WTC11 (cell line): ENCODE results near the gene PTGS1. TPM values are rescaled to one million over a fixed set of nuclear protein-coding genes. Genes with fewer than 3 reads are reported as not detected.

ENCODE experiments used
- ATAC-seq: fragments of 200-7000 bp; cut with Tn5 transposase; 2 replicates; pipeline ENCODE4 v1.10.0; 2021; ENCODE audit warnings: mild to moderate bottlenecking, moderate library complexity
- CTCF ChIA-PET: fragments of 300-600 bp; sonication (Branson Sonifier 250); formaldehyde crosslinking; loops from one replicate; lab custom pipeline; 2021; ENCODE audit warnings: antibody characterized with exemption; lab: Charles Lee
- POLR2A ChIA-PET: fragments of 350-600 bp; sonication (Branson Sonifier 250); formaldehyde crosslinking; loops from one replicate; lab custom pipeline; 2021; ENCODE audit warnings: antibody characterized with exemption; lab: Charles Lee
- DNase-seq: peaks from one replicate; pipeline ENCODE4 v3.0.0; 2021; ENCODE audit warnings: low spot score
- H3K27ac Mint-ChIP-seq: 2 replicates; pipeline ENCODE4 v1.8.0; 2021; ENCODE audit warnings: mixed read lengths
- H3K27me3 Mint-ChIP-seq: 2 replicates; pipeline ENCODE4 v1.8.0; 2021; ENCODE audit warnings: low read depth, mild to moderate bottlenecking, moderate library complexity, mixed read lengths
- H3K36me3 Mint-ChIP-seq: 2 replicates; pipeline ENCODE4 v1.8.0; 2021; ENCODE audit warnings: mixed read lengths
- H3K4me1 Mint-ChIP-seq: 2 replicates; pipeline ENCODE4 v1.8.0; 2022; ENCODE audit warnings: mixed read lengths
- H3K4me3 Mint-ChIP-seq: 2 replicates; pipeline ENCODE4 v1.8.0; 2021; ENCODE audit warnings: mild to moderate bottlenecking, moderate library complexity, mixed read lengths
- H3K9me3 Mint-ChIP-seq: 2 replicates; pipeline ENCODE4 v1.8.0; 2021; ENCODE audit warnings: mixed read lengths
- ATF6 ChIP-seq: sonication (generic); formaldehyde crosslinking; IDR thresholded peaks from 2 replicates; pipeline ENCODE4 v1.8.1; 2023; ENCODE audit warnings: mild to moderate bottlenecking, missing genetic modification reagents
- CDX4 ChIP-seq: fragments of 250-450 bp; sonication (Bioruptor Pico); IDR thresholded peaks from 2 replicates; pipeline ENCODE4 v1.9.0; 2021; ENCODE audit warnings: moderate library complexity, mild to moderate bottlenecking, inconsistent platforms, borderline replicate concordance
- CREM ChIP-seq: sonication (generic); formaldehyde crosslinking; IDR thresholded peaks from 2 replicates; pipeline ENCODE4 v1.8.1; 2022; ENCODE audit warnings: mild to moderate bottlenecking, missing genetic modification reagents, moderate library complexity
- CTCF ChIP-seq: fragments of 200-600 bp; IDR thresholded peaks from 2 replicates; pipeline ENCODE4 v1.8.0; 2022; ENCODE audit warnings: antibody characterized with exemption
- HMGA2 ChIP-seq: fragments of 250-450 bp; sonication (Bioruptor Pico); IDR thresholded peaks from 2 replicates; pipeline ENCODE4 v1.4.0; 2021; ENCODE audit warnings: mild to moderate bottlenecking, moderate library complexity
- JAZF1 ChIP-seq: fragments of 250-450 bp; sonication (Bioruptor Pico); IDR thresholded peaks from 2 replicates; pipeline ENCODE4 v1.9.0; 2021; ENCODE audit warnings: moderate library complexity, mild to moderate bottlenecking, inconsistent platforms
- JUN ChIP-seq: sonication (generic); formaldehyde crosslinking; IDR thresholded peaks from 2 replicates; pipeline ENCODE4 v1.8.0; 2023; ENCODE audit warnings: mild to moderate bottlenecking, missing genetic modification reagents
- KAT7 ChIP-seq: sonication (generic); formaldehyde crosslinking; IDR thresholded peaks from 2 replicates; pipeline ENCODE4 v1.8.1; 2023; ENCODE audit warnings: missing genetic modification reagents, mild to moderate bottlenecking, borderline replicate concordance
- MAX ChIP-seq: sonication (generic); formaldehyde crosslinking; IDR thresholded peaks from 2 replicates; pipeline ENCODE4 v1.8.0; 2022; ENCODE audit warnings: mild to moderate bottlenecking, missing genetic modification reagents
- MYBL2 ChIP-seq: sonication (generic); formaldehyde crosslinking; IDR thresholded peaks from 2 replicates; pipeline ENCODE4 v1.8.1; 2023; ENCODE audit warnings: mild to moderate bottlenecking, moderate library complexity, missing genetic modification reagents
- NFATC4 ChIP-seq: fragments of 250-450 bp; sonication (Bioruptor Pico); IDR thresholded peaks from 2 replicates; pipeline ENCODE4 v1.9.0; 2021; ENCODE audit warnings: mild to moderate bottlenecking
- NR2C2 ChIP-seq: sonication (generic); formaldehyde crosslinking; IDR thresholded peaks from 2 replicates; pipeline ENCODE4 v1.8.0; 2022; ENCODE audit warnings: mild to moderate bottlenecking, missing genetic modification reagents
- STAT6 ChIP-seq: sonication (generic); formaldehyde crosslinking; conservative IDR thresholded peaks from 2 replicates; pipeline ENCODE4 v1.8.1; 2023; ENCODE audit warnings: mild to moderate bottlenecking, low read depth, missing genetic modification reagents, moderate library complexity
- USF1 ChIP-seq: sonication (generic); formaldehyde crosslinking; IDR thresholded peaks from 2 replicates; pipeline ENCODE4 v1.8.0; 2022; ENCODE audit warnings: mild to moderate bottlenecking, missing genetic modification reagents
- USF2 ChIP-seq: sonication (generic); formaldehyde crosslinking; IDR thresholded peaks from 2 replicates; pipeline ENCODE4 v1.8.1; 2023; ENCODE audit warnings: mild to moderate bottlenecking, missing genetic modification reagents, moderate library complexity
- ZBTB21 ChIP-seq: sonication (generic); formaldehyde crosslinking; IDR thresholded peaks from 2 replicates; pipeline ENCODE4 v1.8.1; 2023; ENCODE audit warnings: mild to moderate bottlenecking, missing genetic modification reagents, borderline replicate concordance
- ZNF219 ChIP-seq: sonication (generic); formaldehyde crosslinking; IDR thresholded peaks from 2 replicates; pipeline ENCODE4 v1.8.0; 2023; ENCODE audit warnings: missing genetic modification reagents, mild to moderate bottlenecking, borderline replicate concordance
- ZNF263 ChIP-seq: sonication (generic); formaldehyde crosslinking; IDR thresholded peaks from 2 replicates; pipeline ENCODE4 v1.8.1; 2022; ENCODE audit warnings: low read depth, mild to moderate bottlenecking, moderate library complexity, missing genetic modification reagents
- ZNF425 ChIP-seq: fragments of 250-450 bp; sonication (Bioruptor Pico); conservative IDR thresholded peaks from 2 replicates; pipeline ENCODE4 v1.9.0; 2021; ENCODE audit warnings: mild to moderate bottlenecking
- ZNF671 ChIP-seq: fragments of 250-450 bp; sonication (Bioruptor Pico); IDR thresholded peaks from 2 replicates; pipeline ENCODE4 v1.8.0; 2021; ENCODE audit warnings: mild to moderate bottlenecking
- total RNA-seq: library from RNA; stranded (reverse); gene quantifications from 3 replicates; pipeline ENCODE4 v1.2.3, GENCODE V29; 2021

The PTGS1 gene
- total RNA-seq, 1 experiment from 2014 or later, result 1.0 TPM

- TF ChIP-seq ZNF671 (no peak), ZNF263 (CRISPR knock-in tag) (no peak), ZBTB21 (CRISPR knock-in tag) (no peak), ZNF425 (CRISPR knock-in tag) (no peak), KAT7 (no peak)
- TF ChIP-seq, all 79 proteins: peak for 0
Measured at GRCh38 chr9:122397749-122398148, 26.9 kb downstream of the PTGS1 start (continued).

DNA sequence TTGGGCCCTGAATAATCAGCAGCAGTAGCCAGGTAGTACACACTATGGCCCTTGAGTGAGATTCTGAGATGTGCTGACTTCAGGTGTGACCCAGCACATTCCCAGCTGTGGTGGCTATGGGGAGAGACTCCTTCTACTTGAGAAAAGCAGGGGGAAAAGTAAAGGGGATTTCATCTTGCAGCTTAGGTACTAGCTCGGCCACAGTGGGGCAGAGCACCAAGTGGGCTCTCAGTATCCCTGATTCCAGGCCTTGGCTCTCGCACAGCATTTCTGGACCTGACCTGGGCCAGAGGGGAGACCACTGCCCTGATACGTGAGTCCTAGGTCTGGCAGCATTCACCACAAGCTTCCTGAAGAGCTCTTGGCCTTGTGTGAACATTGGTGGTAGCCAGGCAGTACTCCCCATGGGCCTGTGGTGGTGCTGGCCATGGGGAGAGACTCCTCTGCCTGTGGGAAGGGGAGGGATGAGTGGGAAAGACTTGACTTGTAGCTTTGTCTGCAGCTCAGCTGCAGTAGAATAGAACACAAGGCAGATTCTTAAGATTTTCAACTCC lies 27.6 kb downstream of the PTGS1 start:
- ChIA-PET CTCF (interaction anchor here (0.6 kb wide), 1 partner anchor 42 kb away, joined by 3 read pairs; no protein-coding TSS in a partner anchor), POLR2A (no interaction called here)
- H3K9me3 Mint-ChIP-seq, result peaks cover 21% of the 10 kb centered on the region
- ATAC-seq (no peak), DNase-seq (no peak)
- no peaks in the 10 kb centered on the region for H3K36me3 Mint-ChIP-seq
- H3K27ac Mint-ChIP-seq, result no peak overlapping the region
- TF ChIP-seq USF2 (CRISPR knock-in tag) (no peak), CDX4 (CRISPR knock-in tag) (no peak), ZNF425 (CRISPR knock-in tag) (no peak), MYBL2 (CRISPR knock-in tag) (no peak), CREM (no peak), KAT7 (no peak), NFATC4 (no peak)
- peaks cover 16% of the 10 kb centered on the region for H3K27me3 Mint-ChIP-seq
- H3K4me3 Mint-ChIP-seq, result no peak overlapping the region
- H3K4me1 Mint-ChIP-seq, result no peaks in the 10 kb centered on the region

DNA sequence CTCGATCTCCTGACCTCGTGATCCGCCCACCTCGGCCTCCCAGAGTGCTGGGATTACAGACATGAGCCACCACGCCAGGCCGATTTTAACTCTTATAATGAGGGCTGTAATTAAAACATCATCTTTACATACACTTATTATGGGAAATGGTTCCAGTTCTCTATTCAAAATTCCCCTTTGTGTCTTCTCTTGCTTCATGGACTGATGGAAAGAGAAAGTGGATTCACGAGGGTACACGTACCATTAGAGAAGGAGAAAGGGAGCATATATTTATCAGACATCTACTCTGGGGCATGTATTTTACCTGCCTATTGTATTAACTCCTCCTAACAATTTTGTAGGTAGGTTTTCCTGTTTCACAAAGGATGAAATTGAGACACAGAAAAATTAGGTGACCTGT lies 31.1 kb downstream of the PTGS1 start:
- ATAC-seq (no peak), DNase-seq (no peak)
- H3K27me3 Mint-ChIP-seq, result peaks cover 20% of the 10 kb centered on the region
- ChIA-PET CTCF (no interaction called here), POLR2A (no interaction called here)
- no peaks in the 10 kb centered on the region; the same call in none of the 2 replicates for H3K36me3 Mint-ChIP-seq
- H3K27ac Mint-ChIP-seq, result no peak overlapping the region
- H3K4me3 Mint-ChIP-seq, result no peak overlapping the region
- no peaks in the 10 kb centered on the region for H3K4me1 Mint-ChIP-seq
- peaks cover 42% of the 10 kb centered on the region for H3K9me3 Mint-ChIP-seq
- TF ChIP-seq USF1 (no peak), ZNF219 (CRISPR knock-in tag) (no peak), MAX (CRISPR knock-in tag) (no peak), ATF6 (no peak), HMGA2 (CRISPR knock-in tag) (no peak), NR2C2 (CRISPR knock-in tag) (no peak), JAZF1 (CRISPR knock-in tag) (no peak), JUN (no peak), CTCF (no peak), STAT6 (CRISPR knock-in tag) (no peak)
